Right renal pelvis (tissue), 4 donors: Measurements from ENCODE around the gene ARSH. TPM values are rescaled to one million over a fixed set of nuclear protein-coding genes. Genes with fewer than 3 reads are reported as not detected.
"Not testable (repeated sequence)": the region's sequence is repeated elsewhere in the genome, so short reads cannot be mapped to it uniquely, and the experiment has no call there.

Experiments
- DNase-seq, 4 donors: peaks; one replicate each; pipeline ENCODE4 v3.0.0-alpha.2; 2013; ENCODE audit warnings: low read depth in 4 of 4, low spot score in 3 of 4, missing footprints in 1 of 4
- polyA plus RNA-seq, 4 donors: library from polyadenylated mRNA; unstranded; fragments of 120-200 nt; gene quantifications; one replicate each; pipeline ENCODE4 v1.2.1, GENCODE V29; 2013; ENCODE audit not compliant: insufficient read length in 4 of 4

The ARSH gene
- polyA plus RNA-seq, 4 donors: not detected

GRCh38 chrX:3026074-3026815 is 19.9 kb downstream of the ARSH start:
- DNase-seq: peak in 1 of 4 donors; percentile 1

DNA sequence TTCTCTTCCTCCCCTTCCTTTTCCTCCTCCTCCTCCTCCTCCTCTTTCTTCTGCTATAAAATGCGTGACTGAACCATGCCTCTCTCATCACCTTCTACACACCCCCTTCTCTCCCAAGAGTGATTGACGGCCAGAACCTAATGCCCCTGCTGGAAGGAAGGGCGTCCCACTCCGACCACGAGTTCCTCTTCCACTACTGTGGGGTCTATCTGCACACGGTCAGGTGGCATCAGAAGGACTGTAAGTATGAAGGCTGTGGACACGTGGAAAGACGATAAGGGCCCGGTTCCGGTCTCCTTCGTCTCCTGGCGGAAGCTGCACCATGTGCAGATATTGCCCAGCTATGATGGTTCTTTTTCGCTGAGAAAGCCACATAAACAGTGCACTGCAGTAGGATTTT is 22.8 kb downstream of the ARSH start:
- DNase-seq: no peak

DNA sequence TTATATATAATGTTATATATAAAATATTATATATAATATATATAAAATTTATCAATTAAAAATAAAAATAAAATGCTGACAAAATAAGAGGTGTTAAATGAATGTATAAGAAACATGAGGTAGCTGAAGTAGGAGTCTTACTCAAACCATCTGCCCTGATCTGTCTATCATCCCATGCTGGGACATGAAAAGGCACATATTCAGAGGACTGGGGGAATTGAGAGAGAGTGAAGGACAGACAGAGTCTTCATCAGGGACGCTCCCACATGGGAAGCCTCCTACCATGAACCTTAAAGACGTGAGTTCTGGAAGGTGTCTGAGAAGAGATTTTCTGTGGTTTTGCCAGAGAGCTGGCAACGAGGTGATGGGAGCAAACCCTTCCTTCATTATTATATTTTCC is 30.9 kb downstream of the ARSH start:
- no peak for DNase-seq

DNA sequence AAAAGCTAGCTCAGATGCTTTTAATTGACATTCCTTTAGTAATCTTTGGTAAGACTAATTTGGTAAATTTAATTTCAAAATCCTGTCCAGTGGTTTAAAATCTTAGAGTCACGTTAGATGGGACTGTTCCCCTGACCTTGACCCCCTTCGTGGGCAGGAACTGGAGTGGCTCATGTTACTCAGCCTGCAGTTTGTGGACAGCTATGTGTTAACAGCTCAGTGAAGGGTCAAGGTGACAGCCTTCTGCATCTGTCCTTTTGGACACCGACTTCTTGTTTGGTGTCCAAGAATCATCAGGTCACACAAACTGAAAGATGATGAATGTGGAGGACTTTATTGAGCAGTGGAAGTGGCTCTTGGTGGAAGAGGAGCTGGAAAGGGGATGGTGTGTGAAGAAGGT is 37.9 kb downstream of the ARSH start:
- no peak for DNase-seq

DNA sequence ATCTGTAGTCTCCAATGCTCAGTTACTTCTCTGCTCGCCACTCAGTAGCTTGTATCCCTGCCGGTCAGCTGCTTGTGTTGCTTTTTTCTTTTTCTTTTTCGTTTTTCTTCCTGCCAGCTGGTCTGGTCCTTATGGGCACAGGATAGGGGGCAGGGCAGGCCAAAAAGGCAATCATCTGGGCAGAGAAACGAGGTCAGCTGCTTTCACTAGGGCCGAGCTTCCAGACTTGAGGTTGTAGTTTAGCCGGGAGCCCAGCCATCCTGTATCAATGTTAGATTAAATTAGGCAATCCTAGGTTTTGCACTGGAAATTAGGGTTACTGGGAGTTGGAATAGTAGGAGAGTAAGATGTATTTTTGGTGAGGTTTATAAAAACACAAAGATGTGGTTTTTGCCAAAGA is 38.3 kb downstream of the ARSH start:
- DNase-seq: no peak

DNA sequence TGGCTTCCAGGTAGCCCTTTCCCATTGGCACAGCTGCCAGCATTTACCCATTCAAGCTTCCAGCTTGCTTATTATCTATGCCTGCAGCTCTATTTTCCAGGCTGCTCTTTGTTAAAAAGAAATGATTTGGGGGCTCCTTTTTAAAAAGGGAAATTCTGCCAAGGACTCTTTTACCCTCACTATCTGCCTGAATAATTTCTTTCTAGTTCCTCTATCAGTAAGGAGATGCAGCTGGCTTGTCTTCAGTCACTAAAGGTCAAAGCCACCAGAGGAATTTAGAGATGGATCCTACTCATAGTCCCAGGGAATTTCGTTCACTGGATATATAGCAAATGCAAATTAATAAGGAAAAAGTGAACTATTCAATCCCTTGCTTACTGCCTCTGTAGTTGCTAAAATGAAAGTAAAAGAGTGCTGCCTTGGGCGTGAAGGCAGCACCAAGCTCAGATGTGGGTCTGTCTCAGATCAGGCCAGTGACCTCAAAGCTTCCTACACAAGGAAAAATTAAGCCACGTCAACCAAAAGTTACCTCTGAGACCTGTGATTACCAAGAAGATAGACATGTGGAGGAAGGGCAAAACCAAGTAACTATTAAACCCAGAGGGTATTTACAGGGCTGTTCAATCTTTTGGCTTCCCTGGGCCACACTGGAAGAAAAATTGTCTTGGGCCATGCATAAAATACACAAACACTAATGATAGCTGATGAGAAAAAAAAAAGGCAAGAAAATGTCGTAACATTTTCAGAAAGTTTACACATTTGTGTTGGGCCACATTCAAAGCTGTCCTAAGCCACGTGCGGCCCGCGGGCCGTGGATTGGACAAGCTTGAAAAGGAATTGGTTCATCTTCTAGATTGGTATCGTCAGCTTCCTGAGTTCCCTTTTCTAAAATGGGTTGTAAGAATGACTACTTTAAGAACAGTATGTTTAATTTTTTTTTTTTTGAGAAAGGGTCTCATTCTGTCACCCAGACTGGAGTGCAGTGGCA is 40.2 kb downstream of the ARSH start:
- DNase-seq: no peak

DNA sequence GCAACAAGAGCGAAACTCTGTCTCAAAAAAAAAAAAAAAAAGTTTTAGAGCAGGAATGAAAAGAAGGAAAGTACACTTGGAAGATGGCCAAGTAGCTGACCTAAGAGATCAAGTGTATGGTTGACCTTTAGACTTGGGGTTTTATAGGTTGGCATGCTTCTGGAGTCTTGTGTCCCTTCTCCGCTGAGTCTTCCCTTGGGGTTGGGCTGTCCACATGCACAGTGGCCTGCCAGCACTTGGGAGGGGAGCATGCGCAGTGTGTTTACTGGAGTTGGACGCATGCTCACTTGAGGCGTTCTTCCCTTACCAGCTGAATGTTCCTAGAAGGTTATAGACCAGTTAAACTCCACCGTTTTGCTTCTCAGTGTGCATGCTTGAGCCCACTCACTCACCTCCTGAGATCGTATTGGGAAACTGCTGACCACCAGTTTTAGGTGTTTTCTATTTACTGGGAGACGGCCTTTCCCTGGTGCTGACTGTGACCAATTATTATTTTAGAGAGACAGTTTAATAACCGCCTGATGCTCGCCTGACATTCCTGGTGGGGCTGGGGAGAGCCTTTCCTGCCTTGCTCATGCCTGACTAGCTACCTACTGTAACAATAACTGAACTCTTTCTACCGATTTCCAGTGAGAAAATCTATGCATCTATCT is 44.3 kb downstream of the ARSH start:
- not testable (repeated sequence) for DNase-seq

- no peak for DNase-seq
These were observed 46.5 kb downstream of the ARSH start for GRCh38 chrX:3052860-3053259.

DNA sequence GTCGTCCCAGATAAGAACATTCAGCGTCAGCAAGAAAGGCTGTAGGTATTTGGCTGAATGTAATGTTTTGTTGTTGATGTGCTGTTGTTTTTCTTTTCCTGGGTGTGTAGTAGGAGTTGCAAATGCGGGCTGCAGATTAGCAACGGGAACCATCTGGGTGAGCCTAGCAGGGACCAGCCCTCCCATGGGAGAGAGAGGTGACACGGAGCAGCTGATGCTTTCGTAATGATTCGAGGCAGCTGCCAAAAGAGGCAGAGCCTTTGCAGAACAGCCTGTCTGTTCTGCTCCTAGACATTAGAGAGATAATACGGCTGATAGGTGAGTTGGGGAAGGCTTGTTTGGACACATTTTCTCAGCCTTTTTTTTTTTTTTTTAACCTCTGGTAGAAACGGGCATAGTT is 60.2 kb downstream of the ARSH start:
- DNase-seq: no peak

GRCh38 chrX:3075959-3076358 is 69.6 kb downstream of the ARSH start:
- DNase-seq: no peak

DNA sequence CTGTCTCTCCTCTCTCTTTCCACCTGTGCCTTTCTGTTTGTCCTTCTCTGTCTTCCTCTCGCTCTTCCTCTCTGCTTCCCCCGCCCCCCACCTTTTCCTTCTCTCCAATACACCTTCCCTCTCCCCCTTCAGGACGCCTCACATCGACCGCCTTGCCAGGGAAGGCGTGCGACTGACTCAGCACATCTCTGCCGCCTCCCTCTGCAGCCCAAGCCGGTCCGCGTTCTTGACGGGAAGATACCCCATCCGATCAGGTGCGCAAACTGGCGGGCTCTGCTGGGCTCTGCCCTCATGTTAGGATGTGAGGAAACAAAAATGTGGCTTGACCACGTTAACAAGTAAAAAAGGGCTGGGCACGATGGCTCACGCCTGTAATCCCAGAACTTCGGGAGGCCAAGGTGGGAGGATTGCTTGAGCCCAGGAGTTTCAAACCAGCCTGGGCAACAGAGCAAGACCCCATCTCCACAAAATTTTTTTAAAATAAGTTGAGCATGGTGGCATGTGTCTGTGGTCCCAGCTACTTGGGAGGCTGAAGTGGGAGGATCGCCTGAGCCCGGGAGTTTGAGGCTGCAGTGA is 70.2 kb downstream of the ARSH start:
- no peak for DNase-seq

Other genes with a start within 250 kb of the ARSH start
- 10 to 100 TPM; 15.2 to 17.8 (median 17.0) TPM for gene GYG2, start 177.6 kb upstream of the ARSH start, polyA plus RNA-seq
- gene ARSD, start 77.2 kb upstream of the ARSH start, polyA plus RNA-seq: 10 to 100 TPM; 49.8 to 56.2 (median 50.7) TPM
- gene ARSF, start 34.9 kb downstream of the ARSH start, polyA plus RNA-seq: under 1 TPM; 0.10 to 0.22 (median 0.14) TPM